GM12873 (cell line): ENCODE data around the gene GABRP.

ENCODE experiments used
- TF ChIP-seq, protein P1 (sequence below): IDR thresholded peaks from 2 replicates; pipeline ENCODE4 v1.5.1; 2012; ENCODE audit warnings: low read depth, mild to moderate bottlenecking, moderate library complexity, low read length, control low read depth; ENCODE audit not compliant: insufficient read depth; ENCODE audit errors: missing control alignments

GABRP gene

DNA sequence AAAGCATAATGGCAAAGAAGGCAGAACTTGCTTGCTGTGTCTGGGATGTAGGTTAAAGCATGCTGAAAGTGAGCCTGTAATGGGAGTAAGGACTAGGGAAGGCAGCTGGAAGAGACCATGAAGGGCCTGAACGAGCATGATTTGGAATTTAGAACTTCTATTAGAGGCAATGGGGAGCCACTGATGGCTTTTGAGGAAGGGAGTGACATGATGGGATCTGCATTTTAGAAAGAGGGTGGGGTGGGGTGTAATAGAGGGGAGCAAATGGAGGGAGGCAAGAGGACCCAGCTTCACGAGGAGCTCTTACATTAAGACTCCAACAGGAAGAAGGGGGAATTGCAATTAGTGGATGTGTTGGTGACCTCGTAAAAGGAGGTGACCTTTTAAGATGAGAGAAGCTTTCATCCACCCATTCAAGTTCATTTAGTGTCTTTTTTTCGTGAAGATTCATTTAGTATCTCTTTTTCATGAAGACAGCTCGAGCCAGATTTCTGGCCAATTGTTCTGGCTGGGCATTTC lies 13.6 kb upstream of the GABRP start:
- TF ChIP-seq, protein P1, sequence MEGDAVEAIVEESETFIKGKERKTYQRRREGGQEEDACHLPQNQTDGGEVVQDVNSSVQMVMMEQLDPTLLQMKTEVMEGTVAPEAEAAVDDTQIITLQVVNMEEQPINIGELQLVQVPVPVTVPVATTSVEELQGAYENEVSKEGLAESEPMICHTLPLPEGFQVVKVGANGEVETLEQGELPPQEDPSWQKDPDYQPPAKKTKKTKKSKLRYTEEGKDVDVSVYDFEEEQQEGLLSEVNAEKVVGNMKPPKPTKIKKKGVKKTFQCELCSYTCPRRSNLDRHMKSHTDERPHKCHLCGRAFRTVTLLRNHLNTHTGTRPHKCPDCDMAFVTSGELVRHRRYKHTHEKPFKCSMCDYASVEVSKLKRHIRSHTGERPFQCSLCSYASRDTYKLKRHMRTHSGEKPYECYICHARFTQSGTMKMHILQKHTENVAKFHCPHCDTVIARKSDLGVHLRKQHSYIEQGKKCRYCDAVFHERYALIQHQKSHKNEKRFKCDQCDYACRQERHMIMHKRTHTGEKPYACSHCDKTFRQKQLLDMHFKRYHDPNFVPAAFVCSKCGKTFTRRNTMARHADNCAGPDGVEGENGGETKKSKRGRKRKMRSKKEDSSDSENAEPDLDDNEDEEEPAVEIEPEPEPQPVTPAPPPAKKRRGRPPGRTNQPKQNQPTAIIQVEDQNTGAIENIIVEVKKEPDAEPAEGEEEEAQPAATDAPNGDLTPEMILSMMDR: peak; percentile 37

DNA sequence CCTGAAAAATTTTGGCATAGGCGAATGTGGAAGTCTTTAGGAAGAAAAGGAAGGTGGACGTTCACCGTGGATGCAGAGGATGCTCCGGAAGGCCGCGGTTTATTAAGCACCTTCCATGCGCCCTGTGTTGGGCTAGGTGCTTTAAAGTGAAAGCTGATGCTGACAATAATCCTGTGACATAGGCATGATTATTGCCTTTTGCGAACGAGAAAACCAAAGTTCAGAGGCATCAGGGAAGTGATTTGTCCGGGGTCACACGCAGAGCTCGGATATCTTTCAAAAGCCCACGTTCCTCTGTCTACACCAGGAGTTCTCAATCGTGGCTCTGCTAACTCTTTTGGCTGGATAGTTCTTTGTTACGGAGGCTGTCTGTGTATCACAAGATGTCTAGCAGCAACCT lies 12.0 kb upstream of the GABRP start:
- TF ChIP-seq, protein P1: no peak

DNA sequence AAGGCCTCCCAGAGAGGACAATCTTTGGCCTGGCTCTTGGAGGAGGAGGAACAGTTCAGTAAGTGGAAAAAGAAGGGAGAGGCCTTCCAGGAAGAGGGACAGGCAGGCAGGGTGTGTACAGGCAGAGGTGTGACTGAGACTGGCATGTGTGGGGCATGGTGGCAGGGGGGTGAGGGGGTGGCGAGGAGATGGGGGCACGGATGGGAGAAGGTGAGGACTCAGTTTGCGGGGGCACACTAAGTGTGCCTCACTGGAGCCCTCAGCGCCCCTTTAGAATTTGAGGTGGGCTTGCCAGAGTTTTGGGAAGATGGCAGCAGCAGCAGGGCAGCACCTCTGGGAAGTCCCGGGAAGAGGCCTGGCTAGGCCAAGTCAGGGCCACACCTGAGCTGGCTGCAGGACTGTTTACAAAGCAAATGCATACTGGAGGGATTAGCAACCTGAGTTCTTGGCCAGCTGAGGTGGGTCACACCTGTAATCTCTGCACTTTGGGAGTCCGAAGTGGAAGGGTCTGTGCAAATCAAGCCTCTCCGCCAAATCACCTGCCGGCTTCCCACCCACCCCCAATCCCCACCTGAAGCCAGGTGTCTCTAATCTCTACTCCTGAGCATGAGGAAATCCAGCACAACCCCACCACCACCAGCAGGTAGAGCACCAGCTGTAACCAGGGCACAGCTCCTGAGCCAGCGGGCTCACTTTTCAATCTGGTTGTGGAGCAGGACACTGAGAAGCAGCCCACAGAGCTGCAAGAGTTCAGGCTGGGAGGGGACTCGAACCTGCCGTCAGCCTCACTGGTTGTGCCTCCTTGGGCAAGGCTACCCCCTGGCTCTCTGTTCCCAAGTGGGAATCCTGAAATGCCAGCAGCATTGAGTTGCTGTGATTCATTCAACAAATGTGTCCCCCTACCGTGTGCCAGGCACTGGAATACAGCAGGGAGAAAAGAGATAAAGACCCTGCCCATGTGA lies 10.2 kb upstream of the GABRP start:
- TF ChIP-seq, protein P1: no peak

DNA sequence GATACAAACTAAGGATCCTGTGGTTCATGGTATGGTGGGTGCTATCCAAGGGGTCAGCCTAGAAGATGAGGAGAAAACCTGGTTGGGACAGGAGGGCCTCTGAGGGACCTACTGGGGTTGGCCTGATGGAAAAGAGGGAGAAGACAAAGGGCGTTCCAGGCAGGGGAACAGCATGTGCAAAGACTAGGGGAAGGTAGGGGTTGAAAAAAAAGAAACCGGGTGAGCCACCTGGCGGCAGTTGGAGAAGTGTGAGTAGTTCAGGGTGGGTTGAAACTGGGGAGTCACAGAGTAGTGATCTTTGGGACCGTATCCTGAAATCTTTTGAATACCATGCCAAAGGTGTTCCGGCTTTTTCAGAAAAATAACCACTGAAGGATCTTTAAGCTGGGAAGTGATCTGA lies 8.7 kb upstream of the GABRP start:
- TF ChIP-seq, protein P1: peak; percentile 10

DNA sequence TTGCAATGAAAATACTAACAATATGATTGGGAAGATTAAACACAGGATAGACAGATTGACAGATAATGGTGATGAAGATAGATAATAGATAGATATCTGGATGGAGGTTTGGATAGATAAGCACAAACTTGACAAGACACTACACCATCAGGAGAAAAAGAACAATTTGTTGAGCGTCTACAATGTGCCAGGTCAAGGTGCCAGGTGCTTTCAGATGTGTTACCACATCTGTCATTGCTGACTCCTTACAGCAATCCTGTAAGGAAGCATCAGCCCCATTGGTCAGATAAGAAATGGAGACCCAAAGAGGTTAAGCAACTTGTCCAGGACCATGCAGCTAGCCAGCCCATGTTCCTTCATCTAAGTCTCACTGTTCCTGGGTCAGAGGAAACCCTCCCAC lies 1.6 kb upstream of the GABRP start:
- TF ChIP-seq, protein P1: no peak

DNA sequence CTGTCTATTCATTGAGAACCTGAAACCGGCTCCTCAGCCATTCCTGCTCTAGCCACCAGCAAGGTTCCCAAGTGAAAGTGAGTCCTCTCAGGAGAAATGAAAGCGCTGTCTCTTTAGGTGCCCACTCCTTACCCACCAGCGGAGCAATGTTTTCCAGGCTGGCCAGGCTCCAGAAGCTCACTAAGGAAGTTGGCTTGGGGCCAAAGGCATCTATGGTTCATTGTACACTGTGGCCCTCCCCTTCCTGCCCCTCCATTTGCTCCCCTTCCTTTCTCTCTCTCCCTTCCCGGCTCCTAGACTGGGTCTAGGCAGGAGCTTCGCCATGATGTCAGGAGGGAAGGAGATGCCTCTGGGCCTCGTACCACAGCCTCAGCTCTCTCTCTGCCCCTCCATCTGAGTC lies 1.1 kb upstream of the GABRP start:
- TF ChIP-seq, protein P1: no peak

DNA sequence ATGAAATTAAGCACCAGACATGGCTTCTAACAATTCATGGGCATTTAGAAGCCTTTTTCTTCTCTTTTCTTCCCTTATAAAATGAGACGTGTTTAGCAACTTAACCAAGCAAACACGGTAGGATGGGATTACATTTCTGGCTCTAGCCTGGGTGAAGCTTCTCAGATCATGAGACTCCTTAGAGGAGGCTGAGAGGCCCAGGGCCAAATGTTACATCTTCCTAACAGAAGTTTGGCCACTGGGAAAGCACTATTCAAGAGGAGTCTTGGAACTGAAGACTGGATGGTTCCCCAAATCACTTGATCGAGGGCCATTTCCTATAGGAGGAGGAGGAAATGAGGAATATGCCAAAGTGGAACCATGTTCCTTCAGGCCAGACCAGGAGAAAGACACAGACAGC lies 1.9 kb downstream of the GABRP start:
- TF ChIP-seq, protein P1: no peak
